ENCODE measurements around the gene MYADML2. TPM values are rescaled to one million over a fixed set of nuclear protein-coding genes. Genes with fewer than 3 reads are reported as not detected.
A peak's percentile ranks its signal among the peaks of the same experiment; 100 is the strongest.

The MYADML2 gene
- total and polyA plus RNA-seq, 2 of the 8 experiments (the other 6 are each of a cell fraction or from before 2014, with no cell fraction given): 0.26 to 0.47 TPM

- Histone ChIP-seq H3K4me2 (ENCODE audit: insufficient read depth in 1 of 2, low read depth in 2 of 2, low read length in 2 of 2) (peak overlapping the region; percentile 11 to 66; a peak in 2 of 4 replicates), H3K4ac (replicated peaks; ENCODE audit: insufficient read length, low read depth, low read length) (no peak overlapping the region), H3K23ac (ENCODE audit: insufficient read length) (no peak overlapping the region), H3K4me1 (replicated peaks in 1 of 4; ENCODE audit: control insufficient read depth in 3 of 4, insufficient read depth in 4 of 4, low read length in 3 of 4) (peaks cover 0 to 4% (median 1%) of the 10 kb centered on the region in 4 experiments; a peak in 3 of 7 replicates), H3K14ac (ENCODE audit: insufficient read length) (no peak overlapping the region), H3K79me1 (ENCODE audit: low read depth, low read length) (no peaks in the 10 kb centered on the region), H3K79me2 (ENCODE audit: control insufficient read depth in 1 of 2, insufficient read depth in 2 of 2, low read length in 2 of 2) (no peaks in the 10 kb centered on the region; a peak in 1 of 4 replicates), H4K8ac (ENCODE audit: extremely low read depth, insufficient read depth, low read length) (no peak overlapping the region), H4K20me1 (replicated peaks in 1 of 2; ENCODE audit: control insufficient read depth in 1 of 2, insufficient read depth in 2 of 2, low read length in 2 of 2) (peaks cover 7 to 17% of the 10 kb centered on the region in 2 experiments), H2BK15ac (ENCODE audit: low read length) (no peak overlapping the region), H2BK12ac (ENCODE audit: low read depth, low read length) (no peak overlapping the region), H3K18ac (ENCODE audit: extremely low read depth, low read length) (no peak overlapping the region), H2AFZ (ENCODE audit: low read length) (no peak overlapping the region), H3K23me2 (ENCODE audit: low read depth, low read length) (no peaks in the 10 kb centered on the region; the same call in 1 of the 2 replicates), H3K4me3 (ENCODE audit: extremely low read depth in 1 of 4, insufficient read depth in 2 of 4, low read depth in 3 of 4, low read length in 4 of 4) (peak overlapping the region in 2 of 4 experiments; percentile 12 to 91; a peak in 2 of 8 replicates), H3K27ac (ENCODE audit: low read depth, low read length) (no peak overlapping the region), H3K27me3 (replicated peaks in 1 of 4; ENCODE audit: control insufficient read depth in 3 of 4, extremely low read depth in 1 of 4, insufficient read depth in 3 of 4, low read length in 3 of 4) (peaks cover 0 to 3% (median 0%) of the 10 kb centered on the region in 4 experiments; a peak in 1 of 7 replicates), H3K56ac (replicated peaks; ENCODE audit: insufficient read length, low read depth, low read length) (no peak overlapping the region), H4K91ac (replicated peaks; ENCODE audit: insufficient read length, low read length) (no peak overlapping the region), H3K9ac (replicated peaks in 1 of 4; ENCODE audit: extremely low read depth in 1 of 4, low read depth in 3 of 4, low read length in 3 of 4) (no peak overlapping the region), H2BK5ac (ENCODE audit: low read depth, low read length) (no peak overlapping the region; the same call in 1 of the 2 replicates), H3K36me3 (ENCODE audit: control insufficient read depth in 2 of 4, insufficient read depth in 4 of 4, low read length in 3 of 4) (peaks cover 0 to 25% (median 10%) of the 10 kb centered on the region in 4 experiments; a peak in 5 of 8 replicates), H2BK120ac (replicated peaks; ENCODE audit: low read depth, low read length) (no peak overlapping the region), H2AK5ac (ENCODE audit: low read depth, low read length) (no peak overlapping the region), H4K5ac (ENCODE audit: insufficient read length, low read depth, low read length) (no peak overlapping the region), H3K9me3 (ENCODE audit: insufficient read depth in 2 of 2, low read depth in 1 of 2, low read length in 1 of 2) (no peaks in the 10 kb centered on the region), H2BK20ac (ENCODE audit: low read length) (no peak overlapping the region)
- WGBS, 2 experiments (ENCODE audit: extremely low coverage in 1 of 2, insufficient coverage in 1 of 2, insufficient read length in 1 of 2, insufficient replicate concordance in 2 of 2, low coverage in 1 of 2, low lambda C conversion rate in 2 of 2, missing lambda C conversion rate in 1 of 2): 100% methylated on average over 5 of the region's 6 CpGs; no CpG with 5 or more reads in 1 of the 2 experiments
- ChIA-PET CTCF (ENCODE audit: partially characterized antibody) (interaction anchor here (2.0 kb wide), 1 partner anchor 66 kb away, joined by 8 read pairs; no protein-coding TSS in a partner anchor), POLR2A (ENCODE audit: partially characterized antibody) (interaction anchor here (0.6 to 14.6 kb wide), 8 partner anchors 9 to 66 kb away, joined by 3 to 150 read pairs (median 6); partner anchors contain the start of genes MAFG, NOTUM, PCYT2 and SIRT7)
- DNase-seq (ENCODE audit: low read depth in 1 of 2, low spot score in 2 of 2): no peak
- TF ChIP-seq CTBP2 (IDR thresholded peaks at IDR 0.05; ENCODE audit: borderline replicate concordance, insufficient read depth, insufficient read length, low read length): no peak
- no peak for TF ChIP-seq KDM1A (IDR thresholded peaks at IDR 0.05; ENCODE audit: borderline replicate concordance, low read length)
- no peak for TF ChIP-seq SIRT6 (IDR thresholded peaks at IDR 0.05; ENCODE audit: low read length)
- TF ChIP-seq EGR1 (IDR thresholded peaks at IDR 0.05; ENCODE audit: borderline replicate concordance, low read depth, low read length): no peak
- TF ChIP-seq, protein P1, sequence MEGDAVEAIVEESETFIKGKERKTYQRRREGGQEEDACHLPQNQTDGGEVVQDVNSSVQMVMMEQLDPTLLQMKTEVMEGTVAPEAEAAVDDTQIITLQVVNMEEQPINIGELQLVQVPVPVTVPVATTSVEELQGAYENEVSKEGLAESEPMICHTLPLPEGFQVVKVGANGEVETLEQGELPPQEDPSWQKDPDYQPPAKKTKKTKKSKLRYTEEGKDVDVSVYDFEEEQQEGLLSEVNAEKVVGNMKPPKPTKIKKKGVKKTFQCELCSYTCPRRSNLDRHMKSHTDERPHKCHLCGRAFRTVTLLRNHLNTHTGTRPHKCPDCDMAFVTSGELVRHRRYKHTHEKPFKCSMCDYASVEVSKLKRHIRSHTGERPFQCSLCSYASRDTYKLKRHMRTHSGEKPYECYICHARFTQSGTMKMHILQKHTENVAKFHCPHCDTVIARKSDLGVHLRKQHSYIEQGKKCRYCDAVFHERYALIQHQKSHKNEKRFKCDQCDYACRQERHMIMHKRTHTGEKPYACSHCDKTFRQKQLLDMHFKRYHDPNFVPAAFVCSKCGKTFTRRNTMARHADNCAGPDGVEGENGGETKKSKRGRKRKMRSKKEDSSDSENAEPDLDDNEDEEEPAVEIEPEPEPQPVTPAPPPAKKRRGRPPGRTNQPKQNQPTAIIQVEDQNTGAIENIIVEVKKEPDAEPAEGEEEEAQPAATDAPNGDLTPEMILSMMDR (IDR thresholded peaks at IDR 0.05; ENCODE audit: control extremely low read depth in 1 of 3, insufficient read depth in 1 of 3, low read depth in 1 of 3, low read length in 3 of 3): no peak
- TF ChIP-seq POLR2AphosphoS5 (IDR thresholded peaks at IDR 0.05; ENCODE audit: low read depth, low read length): no peak
- no peak for FAIRE-seq
Measured at GRCh38 chr17:81935709-81936084, 11.3 kb downstream of the MYADML2 start.
